T follicular helper cell (primary cell): ENCODE data around the gene GABPB1.
"Not testable (repeated sequence)": the region's sequence is repeated elsewhere in the genome, so short reads cannot be mapped to it uniquely, and the experiment has no call there.

Experiments used
- DNase-seq: peaks from one replicate; pipeline ENCODE4 v3.0.0-alpha.2; 2020; ENCODE audit warnings: low read depth
- total RNA-seq, 2 experiments: gene quantifications; one replicate each; lab custom pipeline; 2026; lab: John Stamatoyannopoulos, UW

The GABPB1 gene
- 50.5 to 157 reads per million in 2 experiments for total RNA-seq

DNA sequence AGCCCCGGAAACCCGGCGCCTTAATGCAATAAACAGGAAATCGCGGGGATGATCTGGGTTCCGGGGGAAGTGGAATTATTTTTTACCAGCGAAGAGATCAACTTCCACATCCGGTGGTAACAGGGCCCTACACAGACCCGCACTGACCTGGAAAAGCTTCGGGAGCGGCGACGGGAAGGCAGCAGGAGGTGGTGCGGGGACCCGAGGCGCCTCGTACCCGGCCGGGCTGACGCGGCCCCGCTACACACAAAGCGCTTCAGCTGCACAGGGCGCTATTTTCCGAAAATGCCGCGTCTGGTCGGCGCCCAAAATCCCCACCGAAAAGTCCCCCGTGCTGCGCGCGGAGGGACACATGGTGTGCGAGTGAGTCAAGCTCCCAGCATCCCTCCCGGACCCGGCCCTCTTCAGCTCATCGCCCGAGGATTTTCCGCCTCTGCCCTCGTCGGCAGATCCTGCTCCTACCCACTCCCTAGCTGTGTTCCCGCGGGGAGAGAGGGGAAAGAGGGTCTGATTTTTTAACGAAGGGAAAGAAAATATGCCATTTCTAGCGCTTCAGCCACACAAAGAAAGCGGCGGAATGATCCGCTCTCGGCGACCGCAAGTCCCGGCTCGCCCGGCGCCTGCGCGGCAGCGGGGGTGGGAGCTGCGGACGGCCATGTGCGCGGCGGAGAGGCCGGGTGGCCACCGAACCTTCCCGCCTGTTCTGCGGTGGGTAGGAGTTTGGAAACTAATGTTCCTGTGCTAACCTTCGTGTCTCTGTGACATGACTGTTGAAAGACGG lies at the start of gene GABPB1:
GABPB1 (minus strand) TSS at position 361 of the 781 bp plus-strand sequence. CDS start 45,400 bp downstream, outside the sequence.
- peak; percentile 79 for DNase-seq

DNA sequence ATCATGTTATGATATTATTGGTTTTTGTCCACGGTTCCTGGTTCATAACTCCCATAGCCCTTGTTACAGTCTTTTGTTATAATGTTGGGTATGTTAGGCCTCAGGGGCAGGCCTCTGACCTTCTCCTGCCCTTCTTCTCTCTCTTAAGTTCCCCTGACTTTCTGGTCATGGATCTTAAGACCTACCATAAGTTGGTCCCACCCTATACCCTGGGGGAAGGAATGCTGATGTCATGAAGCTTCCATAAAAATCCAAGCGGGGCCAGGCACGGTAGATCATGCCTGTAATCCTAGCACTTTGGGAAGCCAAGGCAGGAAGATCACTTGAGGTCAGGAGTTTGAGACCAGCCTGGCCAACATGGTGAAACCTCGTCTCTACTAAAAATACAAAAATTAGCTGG lies 36.6 kb upstream of the GABPB1 start:
- not testable (repeated sequence) for DNase-seq

DNA sequence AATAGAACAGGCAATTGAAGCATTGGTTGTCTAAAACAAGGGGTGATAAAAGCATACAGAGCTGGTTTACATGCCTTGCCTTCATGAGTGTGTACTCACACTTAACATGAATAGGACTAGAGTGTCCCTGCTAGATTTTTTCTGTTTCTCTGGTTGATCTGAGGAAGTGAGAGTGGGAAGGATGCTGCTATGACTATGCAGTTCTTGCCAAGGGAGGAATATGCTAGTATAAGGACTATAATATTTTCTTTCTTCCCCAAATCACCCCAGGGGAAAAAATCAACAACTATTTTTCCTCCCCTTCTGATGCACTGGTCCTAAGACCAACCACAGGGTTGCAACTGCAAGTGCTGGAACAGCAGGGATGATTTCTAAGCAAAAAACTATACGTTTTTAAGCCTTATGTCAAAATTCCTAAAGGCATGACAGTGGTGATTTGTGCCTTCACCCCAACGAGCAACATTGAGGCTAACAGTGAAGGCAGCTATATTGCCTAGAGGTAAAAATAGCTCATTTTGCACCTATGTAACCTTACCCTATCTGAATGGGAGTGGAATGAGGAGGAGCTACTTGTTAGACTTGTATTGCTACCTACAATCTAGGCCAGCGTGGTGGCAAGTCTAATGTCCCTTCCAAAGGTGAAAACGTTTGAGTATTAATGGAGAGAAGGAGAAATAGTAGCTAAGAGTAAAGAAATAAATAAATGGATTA lies 35.7 kb upstream of the GABPB1 start:
- no peak for DNase-seq

DNA sequence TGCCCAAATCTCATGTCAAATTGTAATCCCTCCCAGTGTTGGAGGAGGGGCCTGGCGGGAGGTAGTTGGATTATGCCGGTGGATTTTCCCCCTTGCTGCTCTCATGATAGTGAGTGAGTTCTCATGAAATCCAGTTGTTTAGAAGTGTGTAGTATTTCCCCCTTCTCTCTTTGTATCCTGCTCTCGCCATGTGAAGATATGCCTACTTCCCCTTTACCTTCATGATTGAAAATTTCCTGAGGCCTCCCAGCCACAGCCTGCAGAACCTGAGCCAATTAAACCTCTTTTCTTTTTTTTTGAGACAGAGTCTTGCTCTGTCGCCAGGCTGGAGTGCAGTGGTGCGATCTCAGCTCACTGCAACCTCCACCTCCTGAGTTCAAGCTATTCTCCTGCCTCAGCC lies 27.4 kb upstream of the GABPB1 start:
- not testable (repeated sequence) for DNase-seq

DNA sequence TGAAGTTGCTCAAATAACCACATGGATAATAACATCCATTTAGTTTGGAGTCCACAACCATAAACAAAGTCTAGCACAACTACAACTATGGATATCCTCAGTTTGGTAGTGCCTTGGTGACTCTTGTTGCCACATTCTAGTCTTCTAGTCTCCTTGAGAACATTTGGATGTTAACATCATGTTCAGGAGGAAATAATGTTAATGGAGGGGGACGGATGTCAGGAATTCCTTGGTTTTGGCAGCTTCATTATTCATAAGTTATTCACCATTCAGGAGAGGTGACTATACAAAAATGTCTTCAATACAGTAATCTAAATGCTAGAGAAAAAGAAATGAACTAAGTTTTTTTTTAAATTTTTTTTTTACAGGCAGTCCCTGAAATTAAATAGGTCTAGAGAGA lies 26.4 kb upstream of the GABPB1 start:
- no peak for DNase-seq

- no peak for DNase-seq
These were observed 25.1 kb upstream of the GABPB1 start for GRCh38 chr15:50380089-50380488.

- DNase-seq: not testable (repeated sequence)
These were observed 24.4 kb upstream of the GABPB1 start for GRCh38 chr15:50379413-50379812.

- DNase-seq: no peak
These were observed 23.8 kb upstream of the GABPB1 start for GRCh38 chr15:50378776-50379175.

- DNase-seq: no peak
These were observed 23.1 kb upstream of the GABPB1 start for GRCh38 chr15:50377867-50378751.

DNA sequence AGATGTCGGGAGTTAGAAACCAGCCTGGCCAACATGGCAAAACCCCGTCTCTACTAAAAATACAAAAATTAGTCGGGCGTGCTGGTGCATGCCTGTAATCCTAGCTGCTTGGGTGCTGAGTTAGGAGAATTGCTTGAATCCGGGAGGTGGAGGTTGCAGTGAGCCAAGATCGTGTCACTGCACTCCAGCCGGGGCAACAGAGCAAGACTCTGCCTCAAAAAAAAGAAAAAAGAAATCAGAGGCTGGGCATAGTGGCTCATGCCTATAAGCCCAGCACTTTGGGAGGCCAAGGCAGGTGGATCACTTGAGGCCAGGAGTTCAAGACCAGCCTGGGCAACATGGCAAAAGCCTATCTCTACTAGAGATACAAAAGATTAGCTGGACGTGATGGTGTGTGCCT lies 14.6 kb upstream of the GABPB1 start:
- DNase-seq: not testable (repeated sequence)

GRCh38 chr15:50365971-50366370 lies 11.0 kb upstream of the GABPB1 start:
- DNase-seq: no peak

GRCh38 chr15:50365570-50365969 lies 10.6 kb upstream of the GABPB1 start:
- no peak for DNase-seq

GRCh38 chr15:50363612-50364011 lies 8.6 kb upstream of the GABPB1 start:
- no peak for DNase-seq

DNA sequence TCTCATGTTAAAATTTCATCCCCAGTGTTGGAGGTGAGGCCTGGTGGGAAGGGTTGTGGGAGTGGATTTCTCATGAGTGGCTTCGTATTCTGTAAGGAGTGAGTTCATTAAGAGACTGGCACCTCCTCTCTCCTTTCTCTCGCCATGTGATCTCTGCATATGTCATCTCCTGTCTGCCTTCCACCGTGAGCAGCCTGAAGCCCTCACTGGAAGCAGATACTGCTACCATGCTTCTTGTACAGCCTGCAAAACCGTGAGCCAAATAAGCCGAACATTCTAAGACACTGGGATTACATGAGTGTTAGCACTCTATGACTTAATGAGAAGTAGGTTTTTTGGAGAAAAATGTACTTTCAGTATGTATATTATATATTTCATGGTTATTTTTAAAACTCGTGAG lies 6.8 kb upstream of the GABPB1 start:
- DNase-seq: no peak

- DNase-seq: no peak
These were observed 3.8 kb upstream of the GABPB1 start for GRCh38 chr15:50358845-50359244.

- no peak for DNase-seq
These were observed 982 bp upstream of the GABPB1 start for GRCh38 chr15:50355980-50356379.

DNA sequence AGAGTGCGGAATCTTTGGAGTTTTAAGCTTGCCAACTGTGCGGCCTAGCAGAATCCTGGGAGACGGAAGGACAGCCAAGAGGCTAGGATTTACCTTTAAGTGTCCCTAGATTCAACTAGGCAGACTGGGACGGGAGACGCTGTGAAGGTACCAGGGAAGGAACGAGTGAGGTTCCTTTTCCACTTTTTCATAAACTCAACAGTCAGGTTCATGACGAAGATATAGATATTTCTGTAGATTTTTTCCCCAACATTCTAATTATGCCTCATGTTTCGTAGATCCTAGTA lies 564 bp upstream of the GABPB1 start:
- no peak for DNase-seq

DNA sequence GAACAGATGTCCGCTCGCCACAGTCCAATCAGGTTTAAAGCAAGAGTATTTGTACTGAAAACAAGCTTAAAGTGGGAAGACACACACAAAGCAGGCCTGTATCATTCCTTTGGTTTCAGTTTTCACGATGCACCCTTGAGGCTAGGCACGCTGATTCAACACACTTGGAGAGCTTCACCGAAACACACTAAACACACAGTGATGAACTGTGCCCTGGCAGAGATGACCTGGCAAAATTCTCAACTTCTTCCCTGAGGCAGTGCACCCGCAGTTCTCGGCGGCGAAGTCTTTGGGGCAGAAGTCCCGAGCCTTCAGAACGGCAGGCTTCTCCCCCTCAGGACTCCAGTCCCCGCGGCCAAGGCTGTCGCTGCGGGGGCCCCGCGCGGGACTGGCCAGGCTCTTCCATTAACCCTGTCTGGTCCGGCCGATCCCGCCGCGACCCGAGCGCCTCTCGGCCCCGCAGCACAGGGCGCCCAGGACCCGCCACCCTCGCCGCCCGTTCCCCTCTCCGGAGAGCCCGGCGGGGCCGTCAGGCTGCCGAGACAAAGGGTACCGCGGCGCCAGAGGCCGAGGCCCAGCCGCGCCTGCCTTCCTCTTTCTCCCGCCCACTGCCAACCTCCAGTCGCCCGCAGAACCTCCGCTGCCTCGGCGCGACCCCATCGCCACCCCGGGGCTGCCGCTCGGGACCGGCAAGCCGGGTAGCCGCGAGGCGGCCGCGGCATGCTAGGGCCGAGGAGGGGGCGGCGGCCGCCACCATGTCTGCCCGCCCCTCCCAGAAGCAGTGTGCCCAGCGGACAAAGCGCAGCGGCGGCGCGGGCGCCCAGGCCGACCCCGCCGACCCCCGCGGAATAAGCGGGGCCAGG lies 792 bp downstream of the GABPB1 start:
- DNase-seq: peak; percentile 27

GRCh38 chr15:50353251-50353974 lies 1.6 kb downstream of the GABPB1 start:
- DNase-seq: peak; percentile 30

GRCh38 chr15:50350621-50351020 lies 4.4 kb downstream of the GABPB1 start:
- DNase-seq: no peak

- no peak for DNase-seq
These were observed 9.7 kb downstream of the GABPB1 start for GRCh38 chr15:50345298-50345697.
